ENCODE data around the gene OR8J1.

DNA sequence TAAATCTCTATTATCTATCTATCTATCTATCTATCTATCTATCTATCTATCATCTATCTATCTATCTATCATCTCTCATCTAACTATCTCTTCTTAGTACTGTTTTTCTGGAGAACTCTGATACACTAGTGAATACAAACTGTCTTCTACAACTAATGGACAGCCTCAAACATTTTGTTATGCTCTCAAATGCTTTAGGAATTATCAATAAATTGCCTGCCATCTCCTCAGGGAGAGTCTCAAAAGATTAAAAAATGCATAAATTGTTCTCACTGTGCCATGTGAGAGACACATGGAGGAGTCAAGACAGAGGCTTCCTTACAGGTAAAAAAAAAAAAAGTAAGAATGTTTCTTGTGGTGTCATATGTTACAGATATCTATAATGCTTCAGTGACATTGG is 39.2 kb upstream of the OR8J1 start, which contains the start of gene OR8K3:
- TF ChIP-seq EZH2 (IDR thresholded peaks at IDR 0.05; ENCODE audit: insufficient read depth, low read length) = no peak
- TF ChIP-seq, protein P1, sequence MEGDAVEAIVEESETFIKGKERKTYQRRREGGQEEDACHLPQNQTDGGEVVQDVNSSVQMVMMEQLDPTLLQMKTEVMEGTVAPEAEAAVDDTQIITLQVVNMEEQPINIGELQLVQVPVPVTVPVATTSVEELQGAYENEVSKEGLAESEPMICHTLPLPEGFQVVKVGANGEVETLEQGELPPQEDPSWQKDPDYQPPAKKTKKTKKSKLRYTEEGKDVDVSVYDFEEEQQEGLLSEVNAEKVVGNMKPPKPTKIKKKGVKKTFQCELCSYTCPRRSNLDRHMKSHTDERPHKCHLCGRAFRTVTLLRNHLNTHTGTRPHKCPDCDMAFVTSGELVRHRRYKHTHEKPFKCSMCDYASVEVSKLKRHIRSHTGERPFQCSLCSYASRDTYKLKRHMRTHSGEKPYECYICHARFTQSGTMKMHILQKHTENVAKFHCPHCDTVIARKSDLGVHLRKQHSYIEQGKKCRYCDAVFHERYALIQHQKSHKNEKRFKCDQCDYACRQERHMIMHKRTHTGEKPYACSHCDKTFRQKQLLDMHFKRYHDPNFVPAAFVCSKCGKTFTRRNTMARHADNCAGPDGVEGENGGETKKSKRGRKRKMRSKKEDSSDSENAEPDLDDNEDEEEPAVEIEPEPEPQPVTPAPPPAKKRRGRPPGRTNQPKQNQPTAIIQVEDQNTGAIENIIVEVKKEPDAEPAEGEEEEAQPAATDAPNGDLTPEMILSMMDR (IDR thresholded peaks at IDR 0.05; ENCODE audit: insufficient read depth, low read depth, low read length) = no peak

Measured in astrocyte (in vitro differentiated cells and primary cell).